ENCODE data around the gene DICER1. TPM values are rescaled to one million over a fixed set of nuclear protein-coding genes. Genes with fewer than 3 reads are reported as not detected.

Gene DICER1
- total and polyA plus RNA-seq, 2 donors (not counting 3 experiments of a cell fraction or from before 2014, with no cell fraction given), result 8.3 to 43.6 TPM

GRCh38 chr14:95061317-95062093 is 95.8 kb downstream of the DICER1 start:
- ChIA-PET POLR2A (no interaction called here), CTCF (no interaction called here)
- DNase-seq (ENCODE audit: low read depth, low spot score) (no peak), FAIRE-seq (no peak)
- dilution Hi-C loops (cut with MboI; ENCODE audit: extremely low pct_ligation_motif_present, low sequenced_read_pairs), result no loop called here
- TF ChIP-seq EZH2 (IDR thresholded peaks at IDR 0.05; ENCODE audit: borderline replicate concordance, low read depth, low read length, severe bottlenecking) (no peak), POLR2AphosphoS5 (IDR thresholded peaks at IDR 0.05; ENCODE audit: insufficient read depth, low read depth, low read length) (no peak), MYC (IDR thresholded peaks at IDR 0.05; ENCODE audit: low read depth, low read length) (no peak), POLR2A (IDR thresholded peaks at IDR 0.05; ENCODE audit: low read depth, low read length) (no peak), CTCF (IDR thresholded peaks at IDR 0.05; ENCODE audit: extremely low read depth in 1 of 2, insufficient read depth in 1 of 2, low read depth in 1 of 2, low read length in 2 of 2) (no peak), FOS (IDR thresholded peaks at IDR 0.05; ENCODE audit: borderline replicate concordance, insufficient read depth, low read length) (no peak), GATA2 (IDR thresholded peaks at IDR 0.05; ENCODE audit: insufficient read depth, insufficient read length, low read depth, low read length) (no peak), JUN (IDR thresholded peaks at IDR 0.05; ENCODE audit: borderline replicate concordance, insufficient read depth, insufficient read length, low read depth) (no peak)
- TF ChIP-seq, protein P1, sequence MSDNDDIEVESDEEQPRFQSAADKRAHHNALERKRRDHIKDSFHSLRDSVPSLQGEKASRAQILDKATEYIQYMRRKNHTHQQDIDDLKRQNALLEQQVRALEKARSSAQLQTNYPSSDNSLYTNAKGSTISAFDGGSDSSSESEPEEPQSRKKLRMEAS (IDR thresholded peaks at IDR 0.05; ENCODE audit: insufficient read depth, insufficient read length), result no peak
- Histone ChIP-seq H3K9me1 (replicated peaks; ENCODE audit: control insufficient read depth, extremely low read depth, insufficient read depth, low read length) (no peaks in the 10 kb centered on the region), H3K27ac (ENCODE audit: insufficient read depth, low read depth, low read length) (no peak overlapping the region), H3K4me1 (ENCODE audit: control insufficient read depth, extremely low read depth, insufficient read depth, low read length) (no peaks in the 10 kb centered on the region), H4K20me1 (replicated peaks; ENCODE audit: control insufficient read depth, extremely low read depth, insufficient read depth, low read length) (no peaks in the 10 kb centered on the region), H2AFZ (ENCODE audit: low read depth, low read length) (no peak overlapping the region), H3K79me2 (ENCODE audit: control insufficient read depth, insufficient read depth, low read length) (no peaks in the 10 kb centered on the region), H3K27me3 (ENCODE audit: control insufficient read depth in 2 of 2, insufficient read depth in 2 of 2, low read length in 2 of 2) (no peaks in the 10 kb centered on the region), H3K9ac (replicated peaks; ENCODE audit: extremely low read depth, insufficient read depth, low read length) (no peak overlapping the region), H3K4me2 (ENCODE audit: insufficient read depth, low read length) (no peak overlapping the region), H3K4me3 (replicated peaks in 1 of 3; ENCODE audit: insufficient read depth in 1 of 3, low read depth in 1 of 3, low read length in 3 of 3) (no peak overlapping the region), H3K9me3 (replicated peaks; ENCODE audit: control insufficient read depth, insufficient read depth, low read length) (no peaks in the 10 kb centered on the region), H3K36me3 (ENCODE audit: control insufficient read depth in 2 of 2, extremely low read depth in 1 of 2, insufficient read depth in 2 of 2, low read length in 2 of 2) (no peaks in the 10 kb centered on the region)
- BruUV-seq (replicated peaks), result no TSS peak
- intact Hi-C loops (cut with micrococcal nuclease), result no loop called here
